ENCODE results near the gene GJD3. TPM values are rescaled to one million over a fixed set of nuclear protein-coding genes. Genes with fewer than 3 reads are reported as not detected.

GJD3 gene
- total and polyA plus RNA-seq, 2 donors (not counting 1 experiment from before 2014, with no cell fraction given): not detected

DNA sequence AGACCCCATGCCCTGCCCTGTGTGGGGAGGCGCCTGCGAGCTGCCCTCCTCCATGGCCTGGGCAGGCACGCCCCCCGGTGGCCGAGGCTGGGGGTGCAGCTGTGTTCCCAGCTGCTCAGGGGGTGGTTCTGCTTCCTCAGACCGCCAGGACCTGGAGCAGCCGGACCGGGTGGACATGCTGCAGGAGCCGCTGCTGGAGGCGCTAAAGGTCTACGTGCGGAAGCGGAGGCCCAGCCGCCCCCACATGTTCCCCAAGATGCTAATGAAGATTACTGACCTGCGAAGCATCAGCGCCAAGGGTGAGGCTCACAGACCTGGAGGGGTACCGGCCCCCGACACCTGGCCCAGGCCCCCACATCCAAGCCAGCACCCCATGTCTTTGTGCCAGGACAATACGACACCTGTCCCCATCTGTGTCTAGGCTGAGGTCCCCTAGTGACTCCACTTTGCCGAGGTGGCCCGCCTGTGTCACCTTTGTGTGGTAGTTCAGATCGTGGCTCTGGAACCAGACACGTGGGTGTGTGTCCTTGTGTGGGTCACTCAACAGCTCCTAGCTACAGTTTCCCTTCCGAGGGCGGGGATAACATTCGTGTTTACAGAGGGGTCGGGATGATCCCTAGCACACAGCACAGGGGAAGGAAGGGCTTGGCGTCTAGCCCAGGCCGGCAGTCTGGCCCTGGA, 9.3 kb downstream of the GJD3 start:
- DNase-seq (peak; percentile 86), ATAC-seq (ENCODE audit: low read depth) (peak; percentile 72)
- Mint-ChIP-seq H3K9me3 (ENCODE audit: insufficient read depth) (no peaks in the 10 kb centered on the region), H3K4me1 (peaks cover 36% of the 10 kb centered on the region), H3K27me3 (no peaks in the 10 kb centered on the region), H3K27ac (peak overlapping the region; percentile 50), H3K4me3 (no peak overlapping the region)
- 58% methylated on average over 28 of the region's 29 CpGs for WGBS (ENCODE audit: insufficient coverage)
- H3K4me2 ChIP-seq (replicated peaks; ENCODE audit: low read depth, low read length, poor library complexity, severe bottlenecking): no peak overlapping the region
- no peak overlapping the region for H3K27ac ChIP-seq (ENCODE audit: low read length in 2 of 2)
- peaks cover 0 to 33% of the 10 kb centered on the region in 2 experiments for H3K36me3 ChIP-seq (replicated peaks in 1 of 2; ENCODE audit: control extremely low read depth in 1 of 2, control insufficient read depth in 1 of 2, extremely low read depth in 1 of 2, insufficient read depth in 2 of 2, low read length in 1 of 2)
- peaks cover 22 to 37% of the 10 kb centered on the region in 2 donors for H3K4me1 ChIP-seq (ENCODE audit: control insufficient read depth in 2 of 2, insufficient read depth in 2 of 2, low read length in 2 of 2)
- H3K9ac ChIP-seq (ENCODE audit: low read length): no peak overlapping the region
- peaks cover 5% of the 10 kb centered on the region for H3K79me2 ChIP-seq (ENCODE audit: control insufficient read depth, insufficient read depth, low read length)
- no peak overlapping the region for H2AFZ ChIP-seq (ENCODE audit: insufficient read depth, low read depth, low read length, poor library complexity, severe bottlenecking)
- H3K27me3 ChIP-seq (replicated peaks in 1 of 4; ENCODE audit: control extremely low read depth in 1 of 4, control insufficient read depth in 3 of 4, insufficient read depth in 4 of 4, low read length in 3 of 4): peaks cover 0 to 7% (median 0%) of the 10 kb centered on the region in 4 experiments
- H4K20me1 ChIP-seq (ENCODE audit: control insufficient read depth, insufficient read depth, low read length, poor library complexity, severe bottlenecking): peaks cover 25% of the 10 kb centered on the region
- intact Hi-C loops (cut with micrococcal nuclease): loop anchor here (1.0 to 5.0 kb wide), 4 partner anchors 14 to 153 kb away; no protein-coding TSS in a partner anchor
- no peak for TF ChIP-seq EZH2 (IDR thresholded peaks at IDR 0.05; ENCODE audit: borderline replicate concordance, insufficient read depth, low read depth, low read length, poor library complexity, severe bottlenecking)
- TF ChIP-seq, protein P1, sequence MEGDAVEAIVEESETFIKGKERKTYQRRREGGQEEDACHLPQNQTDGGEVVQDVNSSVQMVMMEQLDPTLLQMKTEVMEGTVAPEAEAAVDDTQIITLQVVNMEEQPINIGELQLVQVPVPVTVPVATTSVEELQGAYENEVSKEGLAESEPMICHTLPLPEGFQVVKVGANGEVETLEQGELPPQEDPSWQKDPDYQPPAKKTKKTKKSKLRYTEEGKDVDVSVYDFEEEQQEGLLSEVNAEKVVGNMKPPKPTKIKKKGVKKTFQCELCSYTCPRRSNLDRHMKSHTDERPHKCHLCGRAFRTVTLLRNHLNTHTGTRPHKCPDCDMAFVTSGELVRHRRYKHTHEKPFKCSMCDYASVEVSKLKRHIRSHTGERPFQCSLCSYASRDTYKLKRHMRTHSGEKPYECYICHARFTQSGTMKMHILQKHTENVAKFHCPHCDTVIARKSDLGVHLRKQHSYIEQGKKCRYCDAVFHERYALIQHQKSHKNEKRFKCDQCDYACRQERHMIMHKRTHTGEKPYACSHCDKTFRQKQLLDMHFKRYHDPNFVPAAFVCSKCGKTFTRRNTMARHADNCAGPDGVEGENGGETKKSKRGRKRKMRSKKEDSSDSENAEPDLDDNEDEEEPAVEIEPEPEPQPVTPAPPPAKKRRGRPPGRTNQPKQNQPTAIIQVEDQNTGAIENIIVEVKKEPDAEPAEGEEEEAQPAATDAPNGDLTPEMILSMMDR (IDR thresholded peaks at IDR 0.05): peak; percentile 98
- ChIA-PET POLR2A (interaction anchor here (0.6 to 2.1 kb wide), 9 partner anchors 10 to 65 kb away, joined by 3 to 13 read pairs (median 5); no protein-coding TSS in a partner anchor), CTCF (interaction anchor here (0.6 to 15.9 kb wide), 33 partner anchors 10 to 1308 kb away, joined by 3 to 871 read pairs (median 5); partner anchors contain the start of genes CDC6, GJD3, RARA and TOP2A)
- no peaks in the 10 kb centered on the region for H3K9me3 ChIP-seq (ENCODE audit: control extremely low read depth in 1 of 3, control insufficient read depth in 2 of 3, insufficient read depth in 1 of 3, low read length in 2 of 3)
- no peak overlapping the region for H3K4me3 ChIP-seq (ENCODE audit: control extremely low read depth in 1 of 5, extremely low read depth in 1 of 5, insufficient read depth in 1 of 5, low read depth in 2 of 5, low read length in 4 of 5)

Measured in B cell (primary cell).